HEK293 (cell line): ENCODE data around the gene WDR53.

Source experiments
- KLF17 ChIP-seq: fragments of 450-650 bp; formaldehyde crosslinking; IDR thresholded peaks from 2 replicates; pipeline ENCODE4 v1.5.1; 2016; ENCODE audit warnings: missing biosample characterization, missing genetic modification characterization
- TCF7L2 ChIP-seq: IDR thresholded peaks from 2 replicates; pipeline ENCODE4 v1.6.1; 2011; ENCODE audit warnings: low read depth, mild to moderate bottlenecking, inconsistent platforms, low read length, moderate library complexity, borderline replicate concordance
- ZNF391 ChIP-seq: fragments of 450-650 bp; formaldehyde crosslinking; IDR thresholded peaks from 2 replicates; pipeline ENCODE4 v1.5.1; 2016; ENCODE audit warnings: low read depth, missing biosample characterization, missing genetic modification characterization, borderline replicate concordance
- TF ChIP-seq, protein P1 (sequence below): fragments of 450-650 bp; formaldehyde crosslinking; IDR thresholded peaks from 2 replicates; pipeline ENCODE4 v1.5.1; 2016; ENCODE audit warnings: missing biosample characterization, missing genetic modification characterization

- TF ChIP-seq, protein P1, sequence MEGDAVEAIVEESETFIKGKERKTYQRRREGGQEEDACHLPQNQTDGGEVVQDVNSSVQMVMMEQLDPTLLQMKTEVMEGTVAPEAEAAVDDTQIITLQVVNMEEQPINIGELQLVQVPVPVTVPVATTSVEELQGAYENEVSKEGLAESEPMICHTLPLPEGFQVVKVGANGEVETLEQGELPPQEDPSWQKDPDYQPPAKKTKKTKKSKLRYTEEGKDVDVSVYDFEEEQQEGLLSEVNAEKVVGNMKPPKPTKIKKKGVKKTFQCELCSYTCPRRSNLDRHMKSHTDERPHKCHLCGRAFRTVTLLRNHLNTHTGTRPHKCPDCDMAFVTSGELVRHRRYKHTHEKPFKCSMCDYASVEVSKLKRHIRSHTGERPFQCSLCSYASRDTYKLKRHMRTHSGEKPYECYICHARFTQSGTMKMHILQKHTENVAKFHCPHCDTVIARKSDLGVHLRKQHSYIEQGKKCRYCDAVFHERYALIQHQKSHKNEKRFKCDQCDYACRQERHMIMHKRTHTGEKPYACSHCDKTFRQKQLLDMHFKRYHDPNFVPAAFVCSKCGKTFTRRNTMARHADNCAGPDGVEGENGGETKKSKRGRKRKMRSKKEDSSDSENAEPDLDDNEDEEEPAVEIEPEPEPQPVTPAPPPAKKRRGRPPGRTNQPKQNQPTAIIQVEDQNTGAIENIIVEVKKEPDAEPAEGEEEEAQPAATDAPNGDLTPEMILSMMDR (tag by site-specific recombination) = no peak
- TF ChIP-seq KLF17 (no peak), ZNF391 (tag by site-specific recombination) (no peak), TCF7L2 (no peak)
Observed at GRCh38 chr3:196585044-196585757, 16.8 kb upstream of the WDR53 start.
